Neural progenitor cell (in vitro differentiated cells): ENCODE results near the gene PLEKHA5.

Source experiments
- EZH2 ChIP-seq: fragments of 200-600 bp; sonication (generic); IDR thresholded peaks from 2 replicates; pipeline ENCODE4 v1.6.1; 2017; ENCODE audit warnings: antibody characterized with exemption, mild to moderate bottlenecking, moderate library complexity
- TF ChIP-seq, protein P1 (sequence below): fragments of 200-600 bp; sonication (generic); IDR thresholded peaks from 2 replicates; pipeline ENCODE4 v1.5.1; 2017; ENCODE audit warnings: antibody characterized with exemption, mild to moderate bottlenecking

DNA sequence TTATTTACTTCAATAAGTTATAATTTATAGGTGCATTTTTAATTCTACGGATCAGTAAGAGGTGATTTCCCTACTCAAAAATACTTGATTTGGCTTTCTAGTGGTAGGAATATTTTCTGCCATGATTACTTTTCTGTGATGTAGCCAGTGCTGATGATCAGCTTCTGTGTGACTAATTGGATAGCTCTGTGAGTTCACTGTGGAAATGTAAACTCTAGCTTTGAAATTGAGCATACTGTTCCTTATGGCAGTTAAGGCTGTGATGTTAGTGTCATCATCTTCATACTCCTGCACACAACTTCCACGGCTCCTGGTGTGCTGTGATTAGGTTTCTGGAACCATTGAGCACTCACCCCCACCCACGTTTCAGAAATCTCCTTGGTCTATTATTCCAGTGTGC lies 48.2 kb downstream of the PLEKHA5 start:
- TF ChIP-seq, protein P1, sequence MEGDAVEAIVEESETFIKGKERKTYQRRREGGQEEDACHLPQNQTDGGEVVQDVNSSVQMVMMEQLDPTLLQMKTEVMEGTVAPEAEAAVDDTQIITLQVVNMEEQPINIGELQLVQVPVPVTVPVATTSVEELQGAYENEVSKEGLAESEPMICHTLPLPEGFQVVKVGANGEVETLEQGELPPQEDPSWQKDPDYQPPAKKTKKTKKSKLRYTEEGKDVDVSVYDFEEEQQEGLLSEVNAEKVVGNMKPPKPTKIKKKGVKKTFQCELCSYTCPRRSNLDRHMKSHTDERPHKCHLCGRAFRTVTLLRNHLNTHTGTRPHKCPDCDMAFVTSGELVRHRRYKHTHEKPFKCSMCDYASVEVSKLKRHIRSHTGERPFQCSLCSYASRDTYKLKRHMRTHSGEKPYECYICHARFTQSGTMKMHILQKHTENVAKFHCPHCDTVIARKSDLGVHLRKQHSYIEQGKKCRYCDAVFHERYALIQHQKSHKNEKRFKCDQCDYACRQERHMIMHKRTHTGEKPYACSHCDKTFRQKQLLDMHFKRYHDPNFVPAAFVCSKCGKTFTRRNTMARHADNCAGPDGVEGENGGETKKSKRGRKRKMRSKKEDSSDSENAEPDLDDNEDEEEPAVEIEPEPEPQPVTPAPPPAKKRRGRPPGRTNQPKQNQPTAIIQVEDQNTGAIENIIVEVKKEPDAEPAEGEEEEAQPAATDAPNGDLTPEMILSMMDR = no peak
- no peak for TF ChIP-seq EZH2
